ENCODE measurements around the gene ZSCAN10. TPM values are rescaled to one million over a fixed set of nuclear protein-coding genes. Genes with fewer than 3 reads are reported as not detected.

The ZSCAN10 gene
- total and polyA plus RNA-seq, 2 donors (not counting 3 experiments of a cell fraction or from before 2014, with no cell fraction given), result not detected

- H2AFZ ChIP-seq (ENCODE audit: low read depth, low read length), result no peak overlapping the region
- ChIA-PET CTCF (no interaction called here), POLR2A (no interaction called here)
- H3K27ac ChIP-seq (ENCODE audit: insufficient read depth, low read depth, low read length), result no peak overlapping the region
- H3K4me1 ChIP-seq (ENCODE audit: control insufficient read depth, extremely low read depth, insufficient read depth, low read length), result peaks cover 7% of the 10 kb centered on the region
- intact Hi-C loops (cut with micrococcal nuclease) (no loop called here), dilution Hi-C loops (cut with MboI; ENCODE audit: extremely low pct_ligation_motif_present, low sequenced_read_pairs) (no loop called here)
- H3K79me2 ChIP-seq (ENCODE audit: control insufficient read depth, insufficient read depth, low read length), result peaks cover 8% of the 10 kb centered on the region
- no peak for DNase-seq (ENCODE audit: low read depth, low spot score)
- H4K20me1 ChIP-seq (replicated peaks; ENCODE audit: control insufficient read depth, extremely low read depth, insufficient read depth, low read length), result no peaks in the 10 kb centered on the region
- no peaks in the 10 kb centered on the region for H3K9me1 ChIP-seq (replicated peaks; ENCODE audit: control insufficient read depth, extremely low read depth, insufficient read depth, low read length)
- H3K4me2 ChIP-seq (ENCODE audit: insufficient read depth, low read length), result no peak overlapping the region
- H3K9ac ChIP-seq (replicated peaks; ENCODE audit: extremely low read depth, insufficient read depth, low read length), result no peak overlapping the region
- no peak overlapping the region for H3K4me3 ChIP-seq (replicated peaks in 1 of 3; ENCODE audit: insufficient read depth in 1 of 3, low read depth in 1 of 3, low read length in 3 of 3)
- BruUV-seq (replicated peaks), result no TSS peak
- peaks cover 0 to 9% of the 10 kb centered on the region in 2 experiments for H3K36me3 ChIP-seq (ENCODE audit: control insufficient read depth in 2 of 2, extremely low read depth in 1 of 2, insufficient read depth in 2 of 2, low read length in 2 of 2)
- H3K9me3 ChIP-seq (replicated peaks; ENCODE audit: control insufficient read depth, insufficient read depth, low read length), result no peaks in the 10 kb centered on the region
- TF ChIP-seq MAX (IDR thresholded peaks at IDR 0.05; ENCODE audit: insufficient read depth, insufficient read length) (no peak), POLR2AphosphoS5 (IDR thresholded peaks at IDR 0.05; ENCODE audit: insufficient read depth, low read depth, low read length) (no peak), JUN (IDR thresholded peaks at IDR 0.05; ENCODE audit: borderline replicate concordance, insufficient read depth, insufficient read length, low read depth) (no peak), MYC (IDR thresholded peaks at IDR 0.05; ENCODE audit: low read depth, low read length) (no peak), POLR2A (IDR thresholded peaks at IDR 0.05; ENCODE audit: low read depth, low read length) (no peak), FOS (IDR thresholded peaks at IDR 0.05; ENCODE audit: borderline replicate concordance, insufficient read depth, low read length) (no peak), CTCF (IDR thresholded peaks at IDR 0.05; ENCODE audit: extremely low read depth in 1 of 2, insufficient read depth in 1 of 2, low read depth in 1 of 2, low read length in 2 of 2) (no peak), EZH2 (IDR thresholded peaks at IDR 0.05; ENCODE audit: borderline replicate concordance, low read depth, low read length, severe bottlenecking) (no peak), GATA2 (IDR thresholded peaks at IDR 0.05; ENCODE audit: insufficient read depth, insufficient read length, low read depth, low read length) (no peak)
- no peak for FAIRE-seq
- no peaks in the 10 kb centered on the region for H3K27me3 ChIP-seq (ENCODE audit: control insufficient read depth in 2 of 2, insufficient read depth in 2 of 2, low read length in 2 of 2)
These were observed 39.8 kb upstream of the ZSCAN10 start for GRCh38 chr16:3138823-3139426.
